Measurements from ENCODE around the gene CADPS2.
A peak's percentile ranks its signal among the peaks of the same experiment; 100 is the strongest.

The CADPS2 gene

DNA sequence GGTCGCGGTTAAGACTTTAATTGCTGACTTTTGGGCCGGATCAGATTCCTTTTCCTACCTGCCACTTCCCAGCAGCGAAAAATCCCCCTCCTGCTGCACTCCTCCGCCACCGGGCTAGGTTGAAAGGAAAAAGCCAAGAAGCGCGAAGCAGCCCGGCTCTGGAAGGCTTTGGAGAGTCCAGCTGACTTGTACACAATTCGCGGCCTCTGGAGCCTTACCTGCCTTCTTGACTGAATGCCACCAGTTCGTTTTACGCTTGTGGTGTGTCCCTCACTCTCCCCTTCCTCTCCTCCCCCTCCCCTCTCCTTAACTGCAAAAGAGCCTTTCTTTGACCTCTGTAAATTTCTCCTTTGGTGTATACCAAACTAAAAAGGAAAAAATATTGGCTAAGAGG lies 579.0 kb downstream of the CADPS2 start:
- TF ChIP-seq TAF1 (IDR thresholded peaks at IDR 0.05; ENCODE audit: low read depth) (no peak), NFIC (IDR thresholded peaks at IDR 0.05) (no peak), EP300 (IDR thresholded peaks at IDR 0.05; ENCODE audit: borderline replicate concordance) (no peak), EGR1 (IDR thresholded peaks at IDR 0.05) (no peak), YY1 (IDR thresholded peaks at IDR 0.05; ENCODE audit: low read depth) (no peak), RAD21 (IDR thresholded peaks at IDR 0.05; ENCODE audit: low read depth) (no peak)

DNA sequence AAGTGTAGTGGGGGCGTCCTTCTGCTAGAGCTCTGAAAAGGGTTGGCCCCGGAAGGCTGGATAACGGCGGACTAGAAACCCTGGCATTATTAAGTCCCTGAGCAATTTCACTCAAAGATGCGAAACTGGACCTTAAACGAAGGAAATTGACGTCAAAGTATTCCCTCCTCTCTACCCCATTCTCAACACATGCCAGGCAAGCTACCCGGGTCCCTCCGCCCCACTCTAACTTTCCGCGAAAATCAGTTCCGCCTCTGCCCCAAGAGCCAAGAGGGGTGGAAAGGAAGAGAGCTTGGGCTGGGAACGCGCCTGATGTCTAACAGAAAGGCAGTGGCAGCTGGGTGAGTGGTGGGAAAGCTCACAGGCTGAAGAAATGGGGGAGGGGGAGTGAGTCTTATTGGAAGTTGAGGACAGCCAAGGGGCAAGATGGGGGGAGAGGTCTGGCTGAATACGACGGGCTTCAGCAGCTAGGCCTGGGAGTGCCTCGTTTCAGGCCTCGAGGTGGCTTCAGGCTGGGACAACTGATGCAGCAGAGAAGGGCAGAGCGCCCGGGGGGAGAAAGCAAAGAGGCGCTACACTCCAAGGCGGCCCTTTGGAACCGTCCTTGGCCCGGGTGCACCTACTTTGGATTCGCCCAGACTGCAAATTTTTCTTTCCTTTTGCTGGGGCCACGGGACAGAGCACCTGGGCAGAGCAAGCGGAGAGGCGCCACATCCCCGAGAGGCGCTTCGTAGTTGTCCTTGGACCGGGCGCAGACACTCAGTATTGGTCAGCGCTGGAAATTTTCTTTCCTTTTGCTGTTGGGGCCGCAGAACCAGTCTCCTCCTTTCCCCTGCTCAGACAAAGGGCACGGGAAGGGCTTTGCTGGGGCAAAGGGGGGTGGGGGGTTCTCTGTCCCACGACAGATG lies 579.7 kb downstream of the CADPS2 start:
- TF ChIP-seq TCF12 (IDR thresholded peaks at IDR 0.05; ENCODE audit: low read depth) (no peak), CEBPB (IDR thresholded peaks at IDR 0.05) (no peak), RAD21 (IDR thresholded peaks at IDR 0.05; ENCODE audit: low read depth) (no peak), CREB1 (IDR thresholded peaks at IDR 0.05; ENCODE audit: low read depth) (no peak), TAF1 (IDR thresholded peaks at IDR 0.05; ENCODE audit: low read depth) (no peak), YY1 (IDR thresholded peaks at IDR 0.05; ENCODE audit: low read depth) (no peak), TEAD4 (IDR thresholded peaks at IDR 0.05) (no peak), EGR1 (IDR thresholded peaks at IDR 0.05) (no peak), ZBTB7A (IDR thresholded peaks at IDR 0.05; ENCODE audit: low read depth) (no peak), NFIC (IDR thresholded peaks at IDR 0.05) (no peak), FOXM1 (IDR thresholded peaks at IDR 0.05; ENCODE audit: borderline replicate concordance, low read depth) (no peak), EP300 (IDR thresholded peaks at IDR 0.05; ENCODE audit: borderline replicate concordance) (no peak)
- TF ChIP-seq, protein P1, sequence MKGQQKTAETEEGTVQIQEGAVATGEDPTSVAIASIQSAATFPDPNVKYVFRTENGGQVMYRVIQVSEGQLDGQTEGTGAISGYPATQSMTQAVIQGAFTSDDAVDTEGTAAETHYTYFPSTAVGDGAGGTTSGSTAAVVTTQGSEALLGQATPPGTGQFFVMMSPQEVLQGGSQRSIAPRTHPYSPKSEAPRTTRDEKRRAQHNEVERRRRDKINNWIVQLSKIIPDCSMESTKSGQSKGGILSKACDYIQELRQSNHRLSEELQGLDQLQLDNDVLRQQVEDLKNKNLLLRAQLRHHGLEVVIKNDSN (IDR thresholded peaks at IDR 0.05), result no peak
- TF ChIP-seq, protein P2, sequence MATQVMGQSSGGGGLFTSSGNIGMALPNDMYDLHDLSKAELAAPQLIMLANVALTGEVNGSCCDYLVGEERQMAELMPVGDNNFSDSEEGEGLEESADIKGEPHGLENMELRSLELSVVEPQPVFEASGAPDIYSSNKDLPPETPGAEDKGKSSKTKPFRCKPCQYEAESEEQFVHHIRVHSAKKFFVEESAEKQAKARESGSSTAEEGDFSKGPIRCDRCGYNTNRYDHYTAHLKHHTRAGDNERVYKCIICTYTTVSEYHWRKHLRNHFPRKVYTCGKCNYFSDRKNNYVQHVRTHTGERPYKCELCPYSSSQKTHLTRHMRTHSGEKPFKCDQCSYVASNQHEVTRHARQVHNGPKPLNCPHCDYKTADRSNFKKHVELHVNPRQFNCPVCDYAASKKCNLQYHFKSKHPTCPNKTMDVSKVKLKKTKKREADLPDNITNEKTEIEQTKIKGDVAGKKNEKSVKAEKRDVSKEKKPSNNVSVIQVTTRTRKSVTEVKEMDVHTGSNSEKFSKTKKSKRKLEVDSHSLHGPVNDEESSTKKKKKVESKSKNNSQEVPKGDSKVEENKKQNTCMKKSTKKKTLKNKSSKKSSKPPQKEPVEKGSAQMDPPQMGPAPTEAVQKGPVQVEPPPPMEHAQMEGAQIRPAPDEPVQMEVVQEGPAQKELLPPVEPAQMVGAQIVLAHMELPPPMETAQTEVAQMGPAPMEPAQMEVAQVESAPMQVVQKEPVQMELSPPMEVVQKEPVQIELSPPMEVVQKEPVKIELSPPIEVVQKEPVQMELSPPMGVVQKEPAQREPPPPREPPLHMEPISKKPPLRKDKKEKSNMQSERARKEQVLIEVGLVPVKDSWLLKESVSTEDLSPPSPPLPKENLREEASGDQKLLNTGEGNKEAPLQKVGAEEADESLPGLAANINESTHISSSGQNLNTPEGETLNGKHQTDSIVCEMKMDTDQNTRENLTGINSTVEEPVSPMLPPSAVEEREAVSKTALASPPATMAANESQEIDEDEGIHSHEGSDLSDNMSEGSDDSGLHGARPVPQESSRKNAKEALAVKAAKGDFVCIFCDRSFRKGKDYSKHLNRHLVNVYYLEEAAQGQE (IDR thresholded peaks at IDR 0.05; ENCODE audit: low read depth), result no peak
- TF ChIP-seq, protein P3, sequence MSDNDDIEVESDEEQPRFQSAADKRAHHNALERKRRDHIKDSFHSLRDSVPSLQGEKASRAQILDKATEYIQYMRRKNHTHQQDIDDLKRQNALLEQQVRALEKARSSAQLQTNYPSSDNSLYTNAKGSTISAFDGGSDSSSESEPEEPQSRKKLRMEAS (IDR thresholded peaks at IDR 0.05), result no peak

DNA sequence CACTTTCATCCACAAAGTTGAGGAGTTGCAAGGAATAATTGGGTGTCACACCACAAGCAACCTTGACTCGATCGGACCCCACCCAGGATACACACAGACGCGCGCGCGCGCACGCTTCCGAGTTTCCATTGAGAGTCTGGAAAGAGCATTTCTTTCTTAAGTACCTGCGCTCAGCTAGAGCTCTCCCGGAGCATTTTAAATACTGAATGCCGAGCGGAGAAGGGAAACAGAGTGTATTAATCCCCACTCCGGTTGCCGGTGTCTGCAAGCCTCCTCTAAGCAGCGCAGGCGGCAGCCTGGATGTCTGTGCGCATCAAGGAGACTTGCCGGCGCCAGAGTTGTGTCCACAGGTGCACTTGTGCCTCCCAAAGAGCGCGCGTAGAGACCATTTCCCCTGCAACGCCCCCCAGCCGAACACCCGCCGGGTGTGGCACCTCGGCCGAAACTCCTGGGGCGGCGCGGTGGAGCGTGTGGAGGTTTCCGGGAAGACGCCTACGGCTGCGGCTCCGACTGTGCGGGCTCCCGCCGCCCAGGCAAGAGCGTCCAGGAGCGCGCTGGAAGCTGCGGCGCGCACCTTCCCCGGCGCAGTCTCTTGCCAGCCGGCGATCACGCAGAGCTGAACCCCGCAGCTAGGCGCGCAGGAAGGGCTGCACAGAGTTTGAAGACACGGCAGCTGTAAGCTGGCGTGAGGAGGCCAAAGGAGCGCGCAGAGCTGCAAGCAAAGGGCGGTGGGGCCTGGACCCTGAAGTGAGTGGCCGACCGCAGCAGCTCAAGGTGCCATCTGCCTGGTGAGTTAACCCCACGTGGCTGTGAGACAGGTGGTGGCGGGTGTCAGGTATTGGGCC lies 580.6 kb downstream of the CADPS2 start:
- no peak for TF ChIP-seq TEAD4 (IDR thresholded peaks at IDR 0.05)
- 0 out of 2 replicates have a peak, but pooled peaks have one; percentile 27 for TF ChIP-seq TCF12 (IDR thresholded peaks at IDR 0.05; ENCODE audit: low read depth)

DNA sequence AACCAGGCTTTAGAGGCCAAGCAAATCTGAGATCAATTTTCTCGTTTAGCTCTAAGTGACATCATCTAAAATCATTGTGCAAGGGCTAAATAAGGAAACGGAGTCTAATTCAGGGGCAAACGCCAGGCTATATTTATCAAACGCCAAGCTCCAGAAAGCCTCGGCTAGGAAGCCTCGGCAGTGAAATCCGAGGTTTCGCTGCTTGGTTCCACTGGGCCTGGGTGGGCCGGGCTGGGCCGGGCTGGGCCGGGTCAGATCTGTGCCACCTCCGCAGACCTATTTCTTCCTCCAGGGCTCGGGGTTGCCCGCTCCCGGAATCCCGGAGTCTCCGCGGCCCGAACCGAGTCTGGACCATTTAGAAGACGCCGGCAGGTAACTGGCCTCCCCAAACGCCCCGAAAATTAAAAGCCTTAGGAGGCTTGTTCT lies 581.3 kb downstream of the CADPS2 start:
- TF ChIP-seq ZBTB7A (IDR thresholded peaks at IDR 0.05; ENCODE audit: low read depth) (no peak), FOXM1 (IDR thresholded peaks at IDR 0.05; ENCODE audit: borderline replicate concordance, low read depth) (no peak), TEAD4 (IDR thresholded peaks at IDR 0.05) (no peak), TCF12 (IDR thresholded peaks at IDR 0.05; ENCODE audit: low read depth) (no peak), EP300 (IDR thresholded peaks at IDR 0.05; ENCODE audit: borderline replicate concordance) (no peak), RAD21 (IDR thresholded peaks at IDR 0.05; ENCODE audit: low read depth) (no peak), YY1 (IDR thresholded peaks at IDR 0.05; ENCODE audit: low read depth) (no peak)
- TF ChIP-seq, protein P2 (IDR thresholded peaks at IDR 0.05; ENCODE audit: low read depth), result no peak

DNA sequence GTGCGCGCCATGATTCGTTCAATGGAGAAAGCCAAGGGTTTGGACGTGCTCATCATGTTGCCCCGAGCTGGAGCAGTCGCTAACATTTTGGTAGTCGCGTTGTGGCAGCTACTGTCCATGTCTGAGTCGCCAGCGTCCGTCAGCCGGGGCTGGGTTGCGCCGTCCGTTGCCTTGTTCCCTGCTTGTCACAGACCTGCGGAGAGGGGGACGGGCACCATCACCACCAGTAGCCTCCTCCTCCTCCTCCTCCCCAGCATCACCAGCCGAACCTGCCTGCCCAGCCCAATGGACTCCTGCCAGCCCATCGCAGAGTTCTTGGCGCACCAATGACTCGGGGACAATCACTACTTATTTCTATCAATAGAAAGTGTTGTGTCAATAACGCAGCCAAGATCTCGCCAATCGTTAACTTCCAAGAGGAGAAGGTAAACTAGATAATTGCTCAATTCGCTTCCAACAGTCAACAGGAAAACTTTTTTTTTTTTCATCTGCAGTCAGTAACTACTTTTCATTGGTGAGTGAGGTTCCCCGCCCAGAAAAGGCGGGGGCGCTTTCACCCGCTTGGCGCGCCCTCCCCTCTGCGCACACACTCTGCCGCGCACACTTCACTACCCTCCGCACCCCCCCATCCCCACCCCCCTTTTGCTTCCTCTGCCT lies 581.8 kb downstream of the CADPS2 start, which contains the start of gene FEZF1:
Gene FEZF1 (minus strand): TSS at position 432 of the 657 bp plus-strand sequence. CDS start 313 bp downstream, at position 119.
- TF ChIP-seq ZBTB7A (IDR thresholded peaks at IDR 0.05; ENCODE audit: low read depth), result no peak
- peak; percentile 72 for TF ChIP-seq CEBPB (IDR thresholded peaks at IDR 0.05)
